Brain microvascular endothelial cell (primary cell): Measurements from ENCODE around the gene FAM20B.

ENCODE experiments used
- DNase-seq: peaks from one replicate; pipeline ENCODE4 v3.0.0-alpha.2; 2020
- H3K27ac ChIP-seq: fragments of 250-450 bp; sonication (Bioruptor Pico); 2 replicates; pipeline ENCODE4 v1.5.1; 2020; ENCODE audit warnings: mild to moderate bottlenecking, moderate library complexity
- H3K27me3 ChIP-seq: fragments of 250-450 bp; sonication (Bioruptor Pico); replicated peaks from 2 replicates; pipeline ENCODE4 v1.5.1; 2020; ENCODE audit warnings: mild to moderate bottlenecking
- H3K36me3 ChIP-seq: fragments of 250-450 bp; sonication (Bioruptor Pico); replicated peaks from 2 replicates; pipeline ENCODE4 v1.5.1; 2020; ENCODE audit warnings: mild to moderate bottlenecking
- H3K4me3 ChIP-seq: 2 replicates; pipeline ENCODE4 v1.5.1; 2011; ENCODE audit warnings: low read depth, mild to moderate bottlenecking, control low read depth, low read length, moderate library complexity
- in situ Hi-C: cut with HindIII; loops from 2 replicates; pipeline ENCODE4 v1.10.0; 2017; ENCODE audit warnings: low sequenced_read_pairs, low pct_ligation_motif_present
- TF ChIP-seq, protein P1 (sequence below): IDR thresholded peaks from 2 replicates; pipeline ENCODE4 v1.5.1; 2011; ENCODE audit warnings: low read depth, mild to moderate bottlenecking, moderate library complexity, low read length, control low read depth, inconsistent platforms; ENCODE audit errors: missing control alignments

FAM20B gene

DNA sequence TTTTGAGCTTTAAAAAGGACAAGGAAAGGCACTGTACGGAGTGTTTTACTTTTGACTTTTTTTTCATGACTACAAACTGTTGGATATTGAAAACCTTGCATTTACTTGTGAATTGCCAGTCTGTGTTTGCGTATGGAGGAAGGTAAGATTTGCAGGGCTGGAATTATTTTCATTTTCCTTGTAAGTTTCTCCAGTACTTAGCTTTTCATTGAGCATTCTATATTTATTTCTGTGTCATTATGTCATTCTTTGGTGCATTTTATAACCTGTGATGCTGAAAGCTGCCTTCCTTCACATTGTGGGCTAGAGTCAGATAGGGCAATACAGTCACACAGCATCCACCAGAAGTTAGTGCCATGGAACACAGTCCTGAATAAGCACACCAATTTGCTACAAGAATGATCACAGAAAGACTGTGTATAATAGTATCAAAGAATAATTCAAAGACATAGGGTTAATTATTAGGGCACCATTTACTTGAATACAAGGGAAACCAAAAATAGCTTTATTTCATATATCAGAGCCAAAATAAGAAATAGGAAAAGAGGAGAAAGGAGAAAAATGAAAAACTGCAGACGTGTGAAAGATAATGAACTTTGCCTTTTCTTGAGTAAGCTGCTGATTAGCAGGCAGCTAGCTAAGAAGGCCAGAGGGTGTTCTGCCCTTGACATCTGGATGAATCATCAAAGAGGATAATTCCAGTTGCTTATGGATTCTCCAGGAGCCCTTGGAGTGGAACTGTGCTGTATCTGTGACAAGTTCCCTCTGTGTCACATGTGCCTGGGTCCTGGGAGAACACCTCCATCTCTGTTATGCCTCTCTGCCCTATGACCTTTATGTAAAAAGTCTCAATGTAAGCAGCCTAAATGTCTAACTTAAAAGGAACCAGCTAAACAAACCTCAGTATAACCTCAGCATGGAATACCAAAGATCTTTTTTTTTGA lies 8.0 kb upstream of the FAM20B start:
- no peaks in the 10 kb centered on the region for H3K27me3 ChIP-seq
- in situ Hi-C loops: loop anchor here (25.0 kb wide), 2 partner anchors 230 to 480 kb away; no protein-coding TSS in a partner anchor
- no peak overlapping the region for H3K27ac ChIP-seq
- no peak overlapping the region for H3K4me3 ChIP-seq
- TF ChIP-seq, protein P1, sequence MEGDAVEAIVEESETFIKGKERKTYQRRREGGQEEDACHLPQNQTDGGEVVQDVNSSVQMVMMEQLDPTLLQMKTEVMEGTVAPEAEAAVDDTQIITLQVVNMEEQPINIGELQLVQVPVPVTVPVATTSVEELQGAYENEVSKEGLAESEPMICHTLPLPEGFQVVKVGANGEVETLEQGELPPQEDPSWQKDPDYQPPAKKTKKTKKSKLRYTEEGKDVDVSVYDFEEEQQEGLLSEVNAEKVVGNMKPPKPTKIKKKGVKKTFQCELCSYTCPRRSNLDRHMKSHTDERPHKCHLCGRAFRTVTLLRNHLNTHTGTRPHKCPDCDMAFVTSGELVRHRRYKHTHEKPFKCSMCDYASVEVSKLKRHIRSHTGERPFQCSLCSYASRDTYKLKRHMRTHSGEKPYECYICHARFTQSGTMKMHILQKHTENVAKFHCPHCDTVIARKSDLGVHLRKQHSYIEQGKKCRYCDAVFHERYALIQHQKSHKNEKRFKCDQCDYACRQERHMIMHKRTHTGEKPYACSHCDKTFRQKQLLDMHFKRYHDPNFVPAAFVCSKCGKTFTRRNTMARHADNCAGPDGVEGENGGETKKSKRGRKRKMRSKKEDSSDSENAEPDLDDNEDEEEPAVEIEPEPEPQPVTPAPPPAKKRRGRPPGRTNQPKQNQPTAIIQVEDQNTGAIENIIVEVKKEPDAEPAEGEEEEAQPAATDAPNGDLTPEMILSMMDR: no peak
- H3K36me3 ChIP-seq: no peaks in the 10 kb centered on the region
- no peak for DNase-seq

DNA sequence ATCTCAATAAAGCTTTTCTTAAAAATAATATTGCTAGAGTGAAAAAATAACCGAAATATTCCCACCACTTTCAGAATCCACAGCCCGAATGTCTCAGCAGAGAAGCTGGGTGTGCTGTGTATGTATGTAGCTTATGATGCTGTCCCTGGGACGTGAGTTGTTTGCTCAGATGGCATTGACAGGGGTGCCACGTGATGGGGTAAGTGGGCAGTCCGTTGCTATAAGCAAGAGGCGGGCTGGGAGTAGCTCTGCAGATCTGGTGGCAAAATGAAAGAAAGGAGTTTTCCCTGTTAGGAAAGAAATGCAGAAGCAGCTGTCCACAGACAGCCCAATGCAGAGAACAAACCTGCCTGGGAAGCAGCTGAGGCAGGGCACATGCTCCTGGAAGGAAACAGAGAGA lies 3.8 kb upstream of the FAM20B start:
- Histone ChIP-seq H3K27ac (no peak overlapping the region), H3K36me3 (no peaks in the 10 kb centered on the region), H3K27me3 (no peaks in the 10 kb centered on the region), H3K4me3 (peak overlapping the region; percentile 18)
- TF ChIP-seq, protein P1: no peak
- in situ Hi-C loops: loop anchor here (25.0 kb wide), 2 partner anchors 235 to 485 kb away; no protein-coding TSS in a partner anchor
- DNase-seq: peak; percentile 57

DNA sequence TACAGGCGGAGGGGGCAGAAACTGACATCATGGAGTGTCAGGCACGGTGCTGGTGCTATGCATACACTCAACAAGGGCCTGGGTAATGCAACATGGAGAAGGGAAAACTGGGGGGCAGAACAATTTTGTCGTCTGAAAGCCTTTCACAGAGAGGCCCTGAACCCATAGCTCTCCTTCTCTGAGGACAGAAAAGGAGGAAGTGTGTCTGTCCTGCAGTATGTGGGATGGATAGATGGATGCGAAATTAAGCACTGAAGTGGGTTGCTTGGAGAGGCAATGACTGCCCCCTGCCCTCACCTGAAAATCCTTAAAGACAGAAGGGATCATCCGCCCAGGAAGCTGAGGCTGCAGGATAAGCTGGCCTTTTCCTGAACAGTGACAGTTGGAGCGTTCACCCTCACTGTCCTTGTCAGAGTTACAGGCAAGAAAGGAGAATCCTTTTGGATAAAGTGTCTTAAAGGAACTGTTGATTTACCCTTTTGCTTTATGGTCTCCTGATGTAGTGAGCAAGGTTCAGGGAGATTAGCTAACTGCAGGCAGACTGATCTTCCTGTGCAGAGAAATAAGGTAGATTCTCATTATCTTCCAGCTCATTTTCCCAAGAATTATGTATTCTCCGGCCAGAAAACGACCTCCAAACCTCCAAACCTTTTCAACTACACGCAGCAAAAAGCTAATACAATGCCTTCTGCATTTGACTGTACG lies 1.6 kb upstream of the FAM20B start:
- TF ChIP-seq, protein P1: no peak
- Histone ChIP-seq H3K4me3 (no peak overlapping the region), H3K36me3 (no peaks in the 10 kb centered on the region), H3K27ac (no peak overlapping the region), H3K27me3 (no peaks in the 10 kb centered on the region)
- DNase-seq: no peak
- in situ Hi-C loops: loop anchor here (25.0 kb wide), 2 partner anchors 237 to 487 kb away; no protein-coding TSS in a partner anchor

DNA sequence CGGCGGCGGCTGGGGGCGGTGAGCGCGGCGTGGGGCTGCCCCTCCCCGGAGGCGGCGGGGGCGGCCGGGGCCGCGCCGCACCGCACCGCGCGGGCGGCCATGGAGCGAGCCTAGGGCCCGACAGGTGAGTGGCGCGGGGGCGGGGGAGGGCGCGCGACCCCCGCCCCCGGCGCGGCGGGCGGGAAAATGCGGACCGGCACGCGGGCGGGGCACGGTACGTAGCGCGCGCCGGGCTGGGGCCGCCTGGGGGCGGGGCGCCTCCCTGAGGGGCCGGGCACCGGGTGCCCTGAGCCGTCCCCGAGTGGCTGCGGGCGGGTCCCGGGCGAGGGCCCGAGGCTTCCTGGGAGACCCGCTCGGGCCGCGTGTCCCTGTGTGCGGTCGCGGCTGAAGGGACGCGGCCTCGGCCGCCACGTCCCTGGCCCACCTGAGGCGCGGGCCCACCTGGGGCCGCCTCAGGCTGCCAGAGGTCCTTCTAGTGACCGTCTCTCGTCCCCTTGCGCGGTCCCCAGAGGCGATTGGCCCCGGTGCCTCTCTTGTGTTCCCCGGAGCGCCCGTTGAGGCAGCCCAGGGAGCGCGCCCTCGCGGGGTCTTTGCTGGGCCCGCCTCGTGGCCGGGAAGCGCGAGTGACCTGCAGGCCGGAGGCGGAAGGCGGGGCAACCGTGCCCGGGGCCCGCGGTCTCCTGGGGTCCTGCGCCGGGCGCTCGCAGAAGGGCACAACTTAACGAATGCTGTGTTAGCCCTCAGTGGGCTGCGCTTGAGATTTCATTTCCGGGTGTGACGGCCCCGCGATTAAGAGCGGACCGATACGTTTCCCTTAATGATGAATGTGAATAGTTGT lies 500 bp downstream of the FAM20B start:
- Histone ChIP-seq H3K27ac (peak overlapping the region; percentile 65), H3K27me3 (no peaks in the 10 kb centered on the region), H3K36me3 (no peaks in the 10 kb centered on the region), H3K4me3 (peak overlapping the region; percentile 78)
- in situ Hi-C loops: no loop called here
- DNase-seq: peak; percentile 32
- TF ChIP-seq, protein P1: no peak

DNA sequence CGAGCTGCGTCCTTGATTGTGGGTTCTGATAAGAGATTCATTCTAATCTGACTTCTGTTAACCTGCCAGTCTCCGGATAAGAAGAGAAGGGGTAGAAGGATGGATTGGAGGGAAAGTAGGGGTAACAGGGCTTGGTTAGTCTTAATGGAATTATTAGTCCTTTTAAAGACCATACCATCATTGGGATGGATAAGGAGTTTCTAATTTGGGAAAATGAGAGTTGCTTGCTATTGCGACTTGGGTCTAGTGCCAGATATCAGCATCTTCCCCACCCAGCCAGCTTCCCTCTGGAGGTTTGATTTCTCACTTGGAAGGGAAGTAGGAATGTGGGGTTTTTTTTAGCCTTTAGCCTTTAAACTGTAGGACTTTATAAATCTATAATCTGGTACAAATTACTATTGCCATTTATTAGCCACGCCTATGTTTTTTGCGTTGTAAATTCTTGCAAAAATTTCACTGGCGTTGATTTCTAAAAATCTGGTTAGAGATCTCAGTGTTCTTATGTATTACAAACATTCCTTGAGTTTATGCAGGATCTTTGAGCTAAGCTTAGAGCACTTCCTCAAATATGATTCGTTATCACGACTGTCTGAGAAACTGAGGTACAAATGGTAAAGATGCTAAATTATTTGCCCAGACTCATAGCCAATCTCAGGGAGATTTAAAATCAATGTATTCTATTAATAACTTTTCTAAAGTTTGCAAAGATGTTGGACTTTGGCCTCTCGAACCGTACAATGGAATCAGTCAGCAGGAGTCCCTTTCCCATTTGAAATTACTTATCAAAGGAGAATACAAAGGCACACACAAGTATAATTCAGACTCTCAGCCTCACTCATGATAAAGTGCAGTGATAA lies 1.3 kb downstream of the FAM20B start:
- in situ Hi-C loops: no loop called here

More for the DNA sequence above, 1.3 kb downstream of the FAM20B start:
- Histone ChIP-seq H3K27me3 (no peaks in the 10 kb centered on the region), H3K27ac (no peak overlapping the region), H3K36me3 (no peaks in the 10 kb centered on the region), H3K4me3 (peak overlapping the region; percentile 78)
- TF ChIP-seq, protein P1: no peak
- DNase-seq: no peak
